Activated naive CD8-positive, alpha-beta T cell treated with anti-CD3 and anti-CD28 coated beads, Interleukin-2, amount 10 ng/mL, durations not matched to agents 7 days and 5 days (primary cell): ENCODE measurements around the gene LKAAEAR1. TPM values are rescaled to one million over a fixed set of nuclear protein-coding genes. Genes with fewer than 3 reads are reported as not detected.
"Not testable (repeated sequence)": the region's sequence is repeated elsewhere in the genome, so short reads cannot be mapped to it uniquely, and the experiment has no call there.

Source experiments
- ATAC-seq: fragments of 150-1000 bp; cut with Tn5 transposase; one replicate; pipeline ENCODE4 v1.10.0; 2021; ENCODE audit warnings: low read depth, moderate library complexity
- POLR2A ChIA-PET: fragments of 350-600 bp; sonication (Branson Sonifier 250); formaldehyde crosslinking; loops from one replicate; lab custom pipeline; 2021; ENCODE audit warnings: antibody characterized with exemption; lab: Charles Lee
- DNase-seq: peaks from one replicate; pipeline ENCODE4 v3.0.0; 2021
- H3K27ac Mint-ChIP-seq: one replicate; pipeline ENCODE4 v1.8.0; 2022; ENCODE audit warnings: mild to moderate bottlenecking, mixed read lengths
- H3K27me3 Mint-ChIP-seq: one replicate; pipeline ENCODE4 v1.8.0; 2022; ENCODE audit warnings: mild to moderate bottlenecking, moderate library complexity, mixed read lengths
- H3K36me3 Mint-ChIP-seq: one replicate; pipeline ENCODE4 v1.8.0; 2021; ENCODE audit warnings: mild to moderate bottlenecking, mixed read lengths
- H3K4me1 Mint-ChIP-seq: one replicate; pipeline ENCODE4 v1.8.0; 2021; ENCODE audit warnings: mixed read lengths
- H3K4me3 Mint-ChIP-seq: one replicate; pipeline ENCODE4 v1.8.0; 2022; ENCODE audit warnings: mild to moderate bottlenecking, moderate library complexity, mixed read lengths
- H3K9me3 Mint-ChIP-seq: one replicate; pipeline ENCODE4 v1.8.0; 2021; ENCODE audit warnings: mixed read lengths
- total RNA-seq, 2 experiments: library from RNA; stranded (reverse); gene quantifications; one replicate each; pipeline ENCODE4 v1.2.3, GENCODE V29; 2021

Gene LKAAEAR1
- total RNA-seq, 2 experiments from 2014 or later = 0.57 to 1.1 TPM

- no peak overlapping the region for H3K4me3 Mint-ChIP-seq
- no peak for DNase-seq
- ATAC-seq = no peak
- peaks cover 6% of the 10 kb centered on the region for H3K4me1 Mint-ChIP-seq
- POLR2A ChIA-PET = no interaction called here
- H3K27ac Mint-ChIP-seq = no peak overlapping the region
- peaks cover 21% of the 10 kb centered on the region for H3K27me3 Mint-ChIP-seq
- H3K9me3 Mint-ChIP-seq = peaks cover 2% of the 10 kb centered on the region
- H3K36me3 Mint-ChIP-seq = peaks cover 4% of the 10 kb centered on the region
Observed at GRCh38 chr20:64099086-64099786, 15.0 kb upstream of the LKAAEAR1 start.

- Mint-ChIP-seq H3K9me3 (peaks cover 2% of the 10 kb centered on the region), H3K27ac (no peak overlapping the region), H3K27me3 (peaks cover 18% of the 10 kb centered on the region), H3K36me3 (peaks cover 4% of the 10 kb centered on the region), H3K4me1 (peaks cover 6% of the 10 kb centered on the region), H3K4me3 (no peak overlapping the region)
- no peak for DNase-seq
- POLR2A ChIA-PET = no interaction called here
- no peak for ATAC-seq
Observed at GRCh38 chr20:64098471-64099013, 14.3 kb upstream of the LKAAEAR1 start.

GRCh38 chr20:64096535-64096934, 12.3 kb upstream of the LKAAEAR1 start:
- Mint-ChIP-seq H3K36me3 (peaks cover 4% of the 10 kb centered on the region), H3K4me3 (no peak overlapping the region), H3K27ac (no peak overlapping the region), H3K27me3 (peaks cover 7% of the 10 kb centered on the region), H3K9me3 (peaks cover 2% of the 10 kb centered on the region), H3K4me1 (peaks cover 6% of the 10 kb centered on the region)
- ATAC-seq (no peak), DNase-seq (no peak)
- POLR2A ChIA-PET = no interaction called here

- ATAC-seq (no peak), DNase-seq (no peak)
- POLR2A ChIA-PET = no interaction called here
- Mint-ChIP-seq H3K27ac (no peak overlapping the region), H3K36me3 (peaks cover 4% of the 10 kb centered on the region), H3K9me3 (peaks cover 2% of the 10 kb centered on the region), H3K27me3 (peaks cover 1% of the 10 kb centered on the region), H3K4me3 (no peak overlapping the region), H3K4me1 (peaks cover 6% of the 10 kb centered on the region)
Observed at GRCh38 chr20:64095927-64096326, 11.7 kb upstream of the LKAAEAR1 start.

GRCh38 chr20:64095455-64095854, 11.3 kb upstream of the LKAAEAR1 start:
- ATAC-seq = no peak
- POLR2A ChIA-PET = no interaction called here

GRCh38 chr20:64093013-64093503, 8.9 kb upstream of the LKAAEAR1 start:
- no peak overlapping the region for H3K4me3 Mint-ChIP-seq
- H3K4me1 Mint-ChIP-seq = peaks cover 1% of the 10 kb centered on the region
- DNase-seq = no peak
- no peak for ATAC-seq
- no peaks in the 10 kb centered on the region for H3K27me3 Mint-ChIP-seq
- peaks cover 2% of the 10 kb centered on the region for H3K9me3 Mint-ChIP-seq
- peaks cover 4% of the 10 kb centered on the region for H3K36me3 Mint-ChIP-seq
- peak overlapping the region; percentile 72 for H3K27ac Mint-ChIP-seq
- POLR2A ChIA-PET = no interaction called here

More at GRCh38 chr20:64095455-64095854, 11.3 kb upstream of the LKAAEAR1 start:
- peaks cover 2% of the 10 kb centered on the region for H3K9me3 Mint-ChIP-seq
- peaks cover 6% of the 10 kb centered on the region for H3K4me1 Mint-ChIP-seq
- no peak for DNase-seq
- H3K27ac Mint-ChIP-seq = no peak overlapping the region
- peaks cover 4% of the 10 kb centered on the region for H3K36me3 Mint-ChIP-seq
- no peaks in the 10 kb centered on the region for H3K27me3 Mint-ChIP-seq
- H3K4me3 Mint-ChIP-seq = no peak overlapping the region

GRCh38 chr20:64092258-64093012, 8.2 kb upstream of the LKAAEAR1 start:
- POLR2A ChIA-PET = no interaction called here
- H3K4me1 Mint-ChIP-seq = peaks cover 1% of the 10 kb centered on the region
- no peaks in the 10 kb centered on the region for H3K27me3 Mint-ChIP-seq
- DNase-seq (no peak), ATAC-seq (peak; percentile 12)
- H3K36me3 Mint-ChIP-seq = peaks cover 4% of the 10 kb centered on the region
- peaks cover 4% of the 10 kb centered on the region for H3K9me3 Mint-ChIP-seq
- H3K27ac Mint-ChIP-seq = no peak overlapping the region
- no peak overlapping the region for H3K4me3 Mint-ChIP-seq

- peak overlapping the region; percentile 40 for H3K27ac Mint-ChIP-seq
- no peak overlapping the region for H3K4me3 Mint-ChIP-seq
- ATAC-seq (no peak), DNase-seq (no peak)
- H3K9me3 Mint-ChIP-seq = peaks cover 2% of the 10 kb centered on the region
- peaks cover 1% of the 10 kb centered on the region for H3K4me1 Mint-ChIP-seq
- peaks cover 2% of the 10 kb centered on the region for H3K36me3 Mint-ChIP-seq
- POLR2A ChIA-PET = no interaction called here
- H3K27me3 Mint-ChIP-seq = peaks cover 1% of the 10 kb centered on the region
Observed at GRCh38 chr20:64091770-64092169, 7.6 kb upstream of the LKAAEAR1 start.

GRCh38 chr20:64091340-64091739, 7.1 kb upstream of the LKAAEAR1 start:
- H3K4me1 Mint-ChIP-seq = peaks cover 1% of the 10 kb centered on the region
- H3K4me3 Mint-ChIP-seq = no peak overlapping the region
- H3K27ac Mint-ChIP-seq = peak overlapping the region; percentile 40
- ATAC-seq = no peak
- H3K36me3 Mint-ChIP-seq = no peaks in the 10 kb centered on the region
- peaks cover 4% of the 10 kb centered on the region for H3K9me3 Mint-ChIP-seq
- peaks cover 4% of the 10 kb centered on the region for H3K27me3 Mint-ChIP-seq
- DNase-seq = no peak
- POLR2A ChIA-PET = no interaction called here

GRCh38 chr20:64090165-64090564, 6.0 kb upstream of the LKAAEAR1 start:
- ATAC-seq = no peak
- H3K27ac Mint-ChIP-seq = no peak overlapping the region
- no peak for DNase-seq
- POLR2A ChIA-PET = no interaction called here
- H3K9me3 Mint-ChIP-seq = peaks cover 4% of the 10 kb centered on the region
- peaks cover 13% of the 10 kb centered on the region for H3K27me3 Mint-ChIP-seq
- no peak overlapping the region for H3K4me3 Mint-ChIP-seq
- H3K36me3 Mint-ChIP-seq = no peaks in the 10 kb centered on the region
- H3K4me1 Mint-ChIP-seq = peaks cover 1% of the 10 kb centered on the region

- H3K4me3 Mint-ChIP-seq, H3K4me1 Mint-ChIP-seq, H3K27ac Mint-ChIP-seq, H3K36me3 Mint-ChIP-seq, ATAC-seq, POLR2A ChIA-PET, DNase-seq, H3K9me3 Mint-ChIP-seq: not testable (repeated sequence)
- H3K27me3 Mint-ChIP-seq = peaks cover 22% of the 10 kb centered on the region
Observed at GRCh38 chr20:64088586-64088985, 4.4 kb upstream of the LKAAEAR1 start.

- POLR2A ChIA-PET, H3K4me3 Mint-ChIP-seq, DNase-seq, ATAC-seq, H3K9me3 Mint-ChIP-seq, H3K36me3 Mint-ChIP-seq, H3K27ac Mint-ChIP-seq: not testable (repeated sequence)
- H3K4me1 Mint-ChIP-seq = peaks cover 15% of the 10 kb centered on the region
- H3K27me3 Mint-ChIP-seq = peaks cover 28% of the 10 kb centered on the region
Observed at GRCh38 chr20:64087226-64087825, 3.1 kb upstream of the LKAAEAR1 start.

- no peak overlapping the region for H3K4me3 Mint-ChIP-seq
- H3K36me3 Mint-ChIP-seq = no peaks in the 10 kb centered on the region
- peaks cover 4% of the 10 kb centered on the region for H3K9me3 Mint-ChIP-seq
- peaks cover 28% of the 10 kb centered on the region for H3K27me3 Mint-ChIP-seq
- peaks cover 17% of the 10 kb centered on the region for H3K4me1 Mint-ChIP-seq
- POLR2A ChIA-PET = no interaction called here
- no peak overlapping the region for H3K27ac Mint-ChIP-seq
- DNase-seq = no peak
- ATAC-seq = no peak
Observed at GRCh38 chr20:64086801-64087200, 2.6 kb upstream of the LKAAEAR1 start.
